Trophoblast cell (in vitro differentiated cells and primary cell): ENCODE results near the gene CALHM1.
"Not testable (repeated sequence)": the region's sequence is repeated elsewhere in the genome, so short reads cannot be mapped to it uniquely, and the experiment has no call there.

Source experiments
- DNase-seq, 2 donors: peaks; one replicate each; pipeline ENCODE4 v3.0.0-alpha.2; 2016
- H2AFZ ChIP-seq: 2 replicates; pipeline ENCODE4 v1.6.1; 2013; ENCODE audit warnings: low read length, moderate library complexity, mild to moderate bottlenecking; ENCODE audit not compliant: insufficient read depth, poor library complexity
- H2AK5ac ChIP-seq: 2 replicates; pipeline ENCODE4 v1.6.1; 2013; ENCODE audit warnings: mild to moderate bottlenecking, low read length
- H2BK120ac ChIP-seq: 2 replicates; pipeline ENCODE4 v1.6.1; 2013; ENCODE audit warnings: low read length, mild to moderate bottlenecking, moderate library complexity; ENCODE audit not compliant: insufficient read depth, poor library complexity
- H2BK12ac ChIP-seq: 2 replicates; pipeline ENCODE4 v1.6.1; 2013; ENCODE audit warnings: mild to moderate bottlenecking, low read length, moderate library complexity
- H2BK5ac ChIP-seq: 2 replicates; pipeline ENCODE4 v1.6.1; 2013; ENCODE audit warnings: low read length, low read depth, moderate library complexity, mild to moderate bottlenecking; ENCODE audit not compliant: poor library complexity
- H3K14ac ChIP-seq: 2 replicates; pipeline ENCODE4 v1.6.1; 2013; ENCODE audit warnings: mild to moderate bottlenecking, low read length
- H3K18ac ChIP-seq: 2 replicates; pipeline ENCODE4 v1.6.1; 2013; ENCODE audit warnings: mild to moderate bottlenecking, low read length
- H3K23ac ChIP-seq: 2 replicates; pipeline ENCODE4 v1.6.1; 2013; ENCODE audit warnings: low read length
- H3K27ac ChIP-seq: 2 replicates; pipeline ENCODE4 v1.5.1; 2013; ENCODE audit warnings: low read depth, mild to moderate bottlenecking, inconsistent platforms, low read length, moderate library complexity
- H3K27me3 ChIP-seq: 2 replicates; pipeline ENCODE4 v1.6.1; 2013; ENCODE audit warnings: inconsistent platforms, mild to moderate bottlenecking, low read length, moderate library complexity; ENCODE audit not compliant: insufficient read depth
- H3K36me3 ChIP-seq, 2 experiments: 1 replicate in 1 of 2; 2 replicates in 1 of 2; pipeline ENCODE4 v1.6.1; 2013; ENCODE audit warnings: low read length in 2 of 2, mild to moderate bottlenecking in 2 of 2, moderate library complexity in 1 of 2; ENCODE audit not compliant: insufficient read depth in 2 of 2, control insufficient read depth in 1 of 2
- H3K4ac ChIP-seq: 2 replicates; pipeline ENCODE4 v1.6.1; 2013; ENCODE audit warnings: low read depth, mild to moderate bottlenecking, low read length, moderate library complexity
- H3K4me1 ChIP-seq, 2 experiments: 1 replicate in 1 of 2; 2 replicates in 1 of 2; pipeline ENCODE4 v1.6.1; 2013; ENCODE audit warnings: low read length in 2 of 2, mild to moderate bottlenecking in 2 of 2, moderate library complexity in 1 of 2; ENCODE audit not compliant: insufficient read depth in 2 of 2, control insufficient read depth in 1 of 2
- H3K4me2 ChIP-seq: 2 replicates; pipeline ENCODE4 v1.6.1; 2013; ENCODE audit warnings: inconsistent platforms, mild to moderate bottlenecking, low read length, moderate library complexity
- H3K4me3 ChIP-seq: 2 replicates; pipeline ENCODE4 v1.5.1; 2013; ENCODE audit warnings: mild to moderate bottlenecking, low read depth, low read length, inconsistent platforms
- H3K79me1 ChIP-seq: one replicate; pipeline ENCODE4 v1.6.1; 2013; ENCODE audit warnings: low read length
- H3K79me2 ChIP-seq: 2 replicates; pipeline ENCODE4 v1.6.1; 2013; ENCODE audit warnings: low read length, mild to moderate bottlenecking; ENCODE audit not compliant: control insufficient read depth, insufficient read depth, poor library complexity
- H3K9ac ChIP-seq: 2 replicates; pipeline ENCODE4 v1.6.1; 2013; ENCODE audit warnings: mild to moderate bottlenecking, low read length
- H3K9me3 ChIP-seq: 2 replicates; pipeline ENCODE4 v1.6.1; 2013; ENCODE audit warnings: low read depth, mild to moderate bottlenecking, control low read depth, inconsistent platforms, low read length; ENCODE audit not compliant: insufficient read depth
- H4K12ac ChIP-seq: 2 replicates; pipeline ENCODE4 v1.6.1; 2013; ENCODE audit warnings: low read depth, mild to moderate bottlenecking, low read length, moderate library complexity
- H4K8ac ChIP-seq: 2 replicates; pipeline ENCODE4 v1.6.1; 2013; ENCODE audit warnings: low read depth, mild to moderate bottlenecking, low read length, moderate library complexity
- H4K91ac ChIP-seq: one replicate; pipeline ENCODE4 v1.6.1; 2013; ENCODE audit warnings: low read depth, mild to moderate bottlenecking, low read length, moderate library complexity
- WGBS: extraction: QIAGEN DNeasy Blood & Tissue Kit; methylation state at CpG from one replicate; pipeline ENCODE4 v1.1.7; 2013; ENCODE audit warnings: missing lambda C conversion rate; ENCODE audit not compliant: insufficient read length, insufficient coverage; ENCODE audit errors: extremely low coverage; 5-methylcytosine and 5-hydroxymethylcytosine counted together

CALHM1 gene

DNA sequence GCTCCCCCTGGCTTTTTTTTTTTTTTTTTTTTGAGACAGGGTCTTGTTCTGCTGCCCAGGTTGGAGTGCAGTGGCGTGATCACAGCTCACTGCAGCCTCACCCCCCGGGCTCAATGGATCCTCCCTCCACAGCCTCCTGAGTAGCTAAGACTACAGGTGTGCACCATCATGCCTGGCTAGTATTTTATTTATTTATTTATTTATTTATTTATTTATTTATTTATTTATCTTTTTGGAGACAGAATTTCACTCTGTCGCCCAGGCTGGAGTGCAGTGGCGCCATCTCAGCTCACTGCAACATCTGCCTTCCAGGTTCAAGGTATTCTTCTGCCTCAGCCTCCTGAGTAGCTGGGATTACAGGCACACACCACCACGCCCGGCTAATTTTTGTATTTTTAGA lies 45.1 kb upstream of the CALHM1 start:
- not testable (repeated sequence) for H3K27ac ChIP-seq, H2AK5ac ChIP-seq, H3K79me2 ChIP-seq, DNase-seq, H2BK5ac ChIP-seq, H3K36me3 ChIP-seq, H3K18ac ChIP-seq, H3K9ac ChIP-seq, H3K23ac ChIP-seq, H2AFZ ChIP-seq, H3K4me3 ChIP-seq, H3K4me2 ChIP-seq, H3K9me3 ChIP-seq, H3K4me1 ChIP-seq, H3K14ac ChIP-seq, H2BK12ac ChIP-seq, H3K4ac ChIP-seq, H2BK120ac ChIP-seq, H3K27me3 ChIP-seq, H4K91ac ChIP-seq, H4K8ac ChIP-seq, H4K12ac ChIP-seq, H3K79me1 ChIP-seq
- no CpG with 5 or more reads among the region's 6 CpGs for WGBS

DNA sequence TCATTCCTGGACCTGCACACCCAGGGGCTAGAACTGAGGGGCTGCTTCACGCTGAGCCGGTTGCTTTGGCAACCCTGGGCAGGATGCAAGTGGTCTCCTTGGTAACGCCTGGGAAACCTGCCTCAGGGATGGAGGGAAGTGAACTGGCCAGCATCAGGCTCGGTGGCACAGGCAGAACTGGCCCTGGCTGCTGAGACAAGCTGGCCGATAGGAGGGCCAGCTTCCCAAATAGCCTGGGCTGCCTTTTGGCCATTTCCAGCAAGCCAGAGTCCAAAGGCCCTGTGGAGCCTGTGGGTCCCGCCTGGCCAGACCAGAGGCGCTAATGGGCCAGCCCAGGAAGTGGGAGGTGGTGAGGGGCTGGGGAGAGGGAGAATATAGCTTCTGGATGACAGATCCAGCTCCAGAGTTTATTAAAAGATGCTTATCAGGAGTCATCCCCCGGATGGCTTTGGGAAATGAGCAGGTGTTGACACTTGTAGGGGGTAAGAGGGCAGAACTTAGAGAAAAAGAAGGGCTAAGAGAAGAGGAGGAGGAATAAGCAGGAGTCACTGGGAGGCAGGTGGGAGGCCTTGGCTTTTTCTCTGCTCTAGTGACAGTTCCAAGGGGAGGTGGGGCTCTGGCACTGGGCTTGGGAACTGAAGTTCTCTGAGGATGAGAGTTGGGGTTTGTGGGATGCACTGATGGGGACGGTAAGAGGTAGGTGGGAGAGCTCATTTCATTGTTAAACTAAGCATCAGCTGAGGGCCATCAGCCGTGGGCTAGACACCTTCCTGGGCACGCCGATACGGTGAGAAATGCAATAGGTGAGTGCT lies 44.4 kb upstream of the CALHM1 start:
- no peak overlapping the region for H3K18ac ChIP-seq
- no peak for DNase-seq
- no peaks in the 10 kb centered on the region for H3K9me3 ChIP-seq
- WGBS = no CpG with 5 or more reads among the region's 13 CpGs
- H3K23ac ChIP-seq = no peak overlapping the region
- no peaks in the 10 kb centered on the region for H3K79me2 ChIP-seq
- no peak overlapping the region for H2AK5ac ChIP-seq
- no peak overlapping the region for H4K12ac ChIP-seq
- H4K8ac ChIP-seq = no peak overlapping the region
- no peak overlapping the region for H3K4me3 ChIP-seq
- H3K79me1 ChIP-seq = no peaks in the 10 kb centered on the region
- H2BK120ac ChIP-seq = no peak overlapping the region
- no peak overlapping the region for H3K14ac ChIP-seq
- no peaks in the 10 kb centered on the region for H3K27me3 ChIP-seq
- H4K91ac ChIP-seq = no peak overlapping the region
- H3K27ac ChIP-seq = no peak overlapping the region
- no peak overlapping the region for H3K4me2 ChIP-seq
- H3K4me1 ChIP-seq = peaks cover 5 to 10% of the 10 kb centered on the region in 2 experiments
- H2BK5ac ChIP-seq = no peak overlapping the region
- no peak overlapping the region for H3K9ac ChIP-seq
- H3K36me3 ChIP-seq = no peaks in the 10 kb centered on the region
- H2AFZ ChIP-seq = no peak overlapping the region
- H2BK12ac ChIP-seq = no peak overlapping the region
- H3K4ac ChIP-seq = no peak overlapping the region

DNA sequence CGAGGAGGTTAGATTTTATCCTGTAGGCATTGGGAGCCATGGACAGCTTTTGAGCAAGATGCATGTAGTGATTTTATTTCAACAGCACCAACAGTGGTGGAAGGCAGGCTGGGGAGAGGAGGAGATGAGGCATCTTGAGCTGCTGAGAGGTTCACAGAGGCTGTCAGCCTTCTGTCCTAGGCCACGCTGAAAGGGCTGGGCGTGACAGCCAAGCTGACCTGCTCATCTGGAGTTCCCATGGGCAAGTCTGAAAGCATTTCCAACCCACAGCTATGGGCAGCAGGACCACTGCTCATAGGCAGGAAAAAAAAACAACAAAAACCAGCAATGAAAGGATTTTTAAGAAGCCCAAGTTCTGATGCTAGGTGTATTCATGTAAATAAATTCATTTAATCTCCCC lies 42.5 kb upstream of the CALHM1 start:
- Histone ChIP-seq H3K27ac (no peak overlapping the region), H3K79me1 (no peaks in the 10 kb centered on the region), H2BK120ac (no peak overlapping the region), H3K36me3 (no peaks in the 10 kb centered on the region), H4K12ac (no peak overlapping the region), H2AFZ (no peak overlapping the region), H3K4me1 (peaks cover 0 to 5% of the 10 kb centered on the region in 2 experiments), H3K4me2 (no peak overlapping the region), H3K18ac (no peak overlapping the region), H4K91ac (no peak overlapping the region), H3K9ac (no peak overlapping the region), H3K79me2 (no peaks in the 10 kb centered on the region), H3K9me3 (no peaks in the 10 kb centered on the region), H3K14ac (no peak overlapping the region), H3K4ac (no peak overlapping the region), H2BK12ac (no peak overlapping the region), H2BK5ac (no peak overlapping the region), H3K4me3 (no peak overlapping the region), H4K8ac (no peak overlapping the region), H3K27me3 (no peaks in the 10 kb centered on the region), H3K23ac (no peak overlapping the region), H2AK5ac (no peak overlapping the region)
- no CpG with 5 or more reads among the region's 3 CpGs for WGBS
- no peak for DNase-seq

DNA sequence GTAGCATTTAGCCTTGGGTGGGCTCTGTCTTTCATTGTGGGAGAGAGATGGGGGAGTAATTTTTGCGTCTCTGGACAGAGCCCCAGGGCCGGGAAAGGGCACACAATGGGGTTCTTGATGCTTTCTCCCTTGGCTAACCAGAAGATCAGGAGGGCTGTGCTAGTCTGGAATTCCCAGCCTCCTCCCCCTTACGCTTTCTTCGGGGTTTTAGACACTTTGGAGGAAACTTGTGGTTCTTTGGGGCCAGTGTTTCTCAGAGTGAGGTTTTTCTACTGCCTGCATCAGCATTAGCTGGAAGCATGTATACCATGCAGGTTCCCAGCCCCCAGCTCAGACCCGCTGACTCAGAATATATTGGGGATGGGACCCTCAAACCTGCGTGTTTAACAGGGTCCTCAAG lies 41.8 kb upstream of the CALHM1 start:
- no CpG with 5 or more reads among the region's 6 CpGs for WGBS

More for the DNA sequence above, 41.8 kb upstream of the CALHM1 start:
- no peak overlapping the region for H3K14ac ChIP-seq
- no peak overlapping the region for H2BK5ac ChIP-seq
- no peak overlapping the region for H3K4me2 ChIP-seq
- H4K91ac ChIP-seq = no peak overlapping the region
- H2BK120ac ChIP-seq = no peak overlapping the region
- peaks cover 0 to 5% of the 10 kb centered on the region in 2 experiments for H3K4me1 ChIP-seq
- peaks cover under 1% of the 10 kb centered on the region for H3K27me3 ChIP-seq
- H3K4ac ChIP-seq = no peak overlapping the region
- H2AFZ ChIP-seq = no peak overlapping the region
- no peak overlapping the region for H4K12ac ChIP-seq
- no peaks in the 10 kb centered on the region for H3K9me3 ChIP-seq
- no peak overlapping the region for H3K4me3 ChIP-seq
- H2BK12ac ChIP-seq = no peak overlapping the region
- H3K18ac ChIP-seq = no peak overlapping the region
- H3K79me1 ChIP-seq = no peaks in the 10 kb centered on the region
- H3K79me2 ChIP-seq = no peaks in the 10 kb centered on the region
- no peak overlapping the region for H2AK5ac ChIP-seq
- no peak overlapping the region for H3K27ac ChIP-seq
- no peak overlapping the region for H3K23ac ChIP-seq
- H3K9ac ChIP-seq = no peak overlapping the region
- DNase-seq = no peak
- H4K8ac ChIP-seq = no peak overlapping the region
- H3K36me3 ChIP-seq = no peaks in the 10 kb centered on the region
